DMS53 treated with DMSO at 0.1 percent for 48 hours (cell line): ENCODE measurements around the gene PVALEF.

Experiments
- DNase-seq: peaks from one replicate; lab custom pipeline; 2025; ENCODE audit not compliant: unreplicated experiment; lab: John Stamatoyannopoulos, UW

Gene PVALEF

GRCh38 chr17:81160747-81161453 lies 4.4 kb upstream of the PVALEF start:
- DNase-seq: no peak

GRCh38 chr17:81161536-81161935 lies 3.8 kb upstream of the PVALEF start:
- no peak for DNase-seq

GRCh38 chr17:81161972-81162371 lies 3.3 kb upstream of the PVALEF start:
- no peak for DNase-seq

- DNase-seq: no peak
Measured at GRCh38 chr17:81162491-81162890, 2.8 kb upstream of the PVALEF start.

GRCh38 chr17:81163051-81163695 lies 2.1 kb upstream of the PVALEF start:
- no peak for DNase-seq

- no peak for DNase-seq
Measured at GRCh38 chr17:81163703-81164370, 1.5 kb upstream of the PVALEF start.

- DNase-seq: no peak
Measured at GRCh38 chr17:81164371-81165245, 699 bp upstream of the PVALEF start.

- no peak for DNase-seq
Measured at GRCh38 chr17:81166033-81166492, 756 bp downstream of the PVALEF start, which contains the start of gene AATK. TSS of gene AATK (minus strand) at chr17:81166221. CDS start at chr17:81165992, 229 bp downstream.

GRCh38 chr17:81167194-81167524 lies 1.9 kb downstream of the PVALEF start:
- no peak for DNase-seq

- no peak for DNase-seq
Measured at GRCh38 chr17:81167638-81168037, 2.3 kb downstream of the PVALEF start.

GRCh38 chr17:81169870-81170309 lies 4.6 kb downstream of the PVALEF start:
- DNase-seq: no peak

- no peak for DNase-seq
Measured at GRCh38 chr17:81170727-81171494, 5.6 kb downstream of the PVALEF start.

GRCh38 chr17:81171941-81172340 lies 6.6 kb downstream of the PVALEF start:
- no peak for DNase-seq

GRCh38 chr17:81173052-81173761 lies 7.9 kb downstream of the PVALEF start:
- DNase-seq: no peak

- no peak for DNase-seq
Measured at GRCh38 chr17:81173762-81174155, 8.5 kb downstream of the PVALEF start.

- DNase-seq: no peak
Measured at GRCh38 chr17:81176666-81177065, 11.4 kb downstream of the PVALEF start.

- DNase-seq: no peak
Measured at GRCh38 chr17:81178136-81179091, 13.1 kb downstream of the PVALEF start.

GRCh38 chr17:81179220-81179619 lies 13.9 kb downstream of the PVALEF start:
- DNase-seq: no peak

- no peak for DNase-seq
Measured at GRCh38 chr17:81179861-81180260, 14.6 kb downstream of the PVALEF start.
